Measurements from ENCODE around the gene ALCAM.

DNA sequence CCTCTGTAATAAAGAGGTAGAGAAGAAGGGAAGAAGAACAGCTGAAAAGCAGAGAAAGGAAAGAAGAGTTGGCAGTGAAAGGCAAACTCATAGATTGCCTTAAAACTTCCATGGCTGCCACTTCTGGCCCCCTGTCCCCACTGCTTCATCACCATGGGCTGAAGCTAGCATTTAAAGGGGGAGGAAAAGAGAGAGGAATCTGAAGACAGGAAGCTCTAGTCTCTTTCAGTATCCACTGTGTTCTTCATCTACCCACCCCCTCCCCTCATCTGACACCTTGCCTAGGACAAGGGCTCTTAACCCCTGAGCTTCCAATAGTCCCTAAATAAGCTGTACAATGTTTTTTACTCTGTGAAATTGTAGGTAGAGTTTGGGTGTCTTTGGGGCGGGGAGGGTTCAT, 60.6 kb downstream of the ALCAM start:
- TF ChIP-seq SIRT6 (IDR thresholded peaks at IDR 0.05; ENCODE audit: low read length) (no peak), BCL11A (IDR thresholded peaks at IDR 0.05; ENCODE audit: low read depth in 2 of 2, low read length in 2 of 2) (no peak), EZH2 (IDR thresholded peaks at IDR 0.05; ENCODE audit: low read depth, low read length, severe bottlenecking) (no peak), JUN (IDR thresholded peaks at IDR 0.05; ENCODE audit: low read depth, low read length) (no peak), HDAC6 (IDR thresholded peaks at IDR 0.05; ENCODE audit: low read depth, low read length) (no peak), JUND (IDR thresholded peaks at IDR 0.05; ENCODE audit: low read length) (no peak), POLR2AphosphoS5 (IDR thresholded peaks at IDR 0.05; ENCODE audit: low read depth, low read length) (no peak), CTCF (IDR thresholded peaks at IDR 0.05; ENCODE audit: control extremely low read depth in 1 of 3, insufficient read depth in 1 of 3, low read depth in 1 of 3, low read length in 3 of 3) (no peak), HDAC2 (IDR thresholded peaks at IDR 0.05; ENCODE audit: borderline replicate concordance in 1 of 2, low read depth in 2 of 2, low read length in 2 of 2) (no peak), TAF1 (IDR thresholded peaks at IDR 0.05; ENCODE audit: low read depth, low read length) (no peak), GTF2F1 (IDR thresholded peaks at IDR 0.05; ENCODE audit: borderline replicate concordance, low read depth, low read length) (no peak), EP300 (IDR thresholded peaks at IDR 0.05; ENCODE audit: borderline replicate concordance in 1 of 2, low read depth in 2 of 2, low read length in 2 of 2) (no peak)
- TF ChIP-seq, protein P1, sequence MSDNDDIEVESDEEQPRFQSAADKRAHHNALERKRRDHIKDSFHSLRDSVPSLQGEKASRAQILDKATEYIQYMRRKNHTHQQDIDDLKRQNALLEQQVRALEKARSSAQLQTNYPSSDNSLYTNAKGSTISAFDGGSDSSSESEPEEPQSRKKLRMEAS (IDR thresholded peaks at IDR 0.05) = no peak

Data from H1 (cell line).